SK-N-SH treated with all-trans-retinoic acid at 6 μM for 48 hours (cell line): Measurements from ENCODE around the gene C13orf46.

Experiments used
- ATAC-seq: fragments of 200-7000 bp; cut with Tn5 transposase; 3 replicates; pipeline ENCODE4 v1.9.1; 2020; ENCODE audit warnings: mild to moderate bottlenecking, moderate library complexity
- ARNTL ChIP-seq: fragments of 450-650 bp; formaldehyde crosslinking; IDR thresholded peaks from 2 replicates; pipeline ENCODE4 v1.5.0; 2020; ENCODE audit warnings: low read depth, mild to moderate bottlenecking, moderate library complexity, borderline replicate concordance
- BACH2 ChIP-seq: fragments of 250-450 bp; sonication (Bioruptor Pico); IDR thresholded peaks from 2 replicates; pipeline ENCODE4 v1.9.0; 2021; ENCODE audit warnings: mild to moderate bottlenecking, borderline replicate concordance
- ESRRG ChIP-seq: fragments of 250-450 bp; sonication (Bioruptor Pico); IDR thresholded peaks from 2 replicates; pipeline ENCODE4 v1.6.1; 2021; ENCODE audit warnings: mild to moderate bottlenecking
- GLIS3 ChIP-seq: fragments of 250-450 bp; sonication (Bioruptor Pico); IDR thresholded peaks from 2 replicates; pipeline ENCODE4 v1.5.0; 2020; ENCODE audit warnings: mild to moderate bottlenecking, moderate library complexity
- ISL1 ChIP-seq: fragments of 250-450 bp; sonication (Bioruptor Pico); IDR thresholded peaks from 2 replicates; pipeline ENCODE4 v2.1.2; 2022; ENCODE audit warnings: mild to moderate bottlenecking, moderate library complexity
- OSR1 ChIP-seq: fragments of 250-450 bp; sonication (Bioruptor Pico); IDR thresholded peaks from 2 replicates; pipeline ENCODE4 v1.8.0; 2022; ENCODE audit warnings: moderate library complexity, mild to moderate bottlenecking, inconsistent platforms
- PATZ1 ChIP-seq: fragments of 250-450 bp; sonication (Bioruptor Pico); IDR thresholded peaks from 2 replicates; pipeline ENCODE4 v1.8.0; 2020; ENCODE audit warnings: mild to moderate bottlenecking, moderate library complexity, borderline replicate concordance
- PPARA ChIP-seq: fragments of 250-450 bp; sonication (Bioruptor Pico); IDR thresholded peaks from 2 replicates; pipeline ENCODE4 v1.5.0; 2020; ENCODE audit warnings: mild to moderate bottlenecking, borderline replicate concordance
- RARB ChIP-seq: fragments of 250-450 bp; sonication (Bioruptor Pico); IDR thresholded peaks from 2 replicates; pipeline ENCODE4 v1.8.0; 2021; ENCODE audit warnings: mild to moderate bottlenecking, moderate library complexity
- SNAI2 ChIP-seq: fragments of 250-450 bp; sonication (Bioruptor Pico); IDR thresholded peaks from 2 replicates; pipeline ENCODE4 v1.5.0; 2020; ENCODE audit warnings: mild to moderate bottlenecking, moderate library complexity
- TCF4 ChIP-seq: fragments of 250-450 bp; sonication (Bioruptor Pico); IDR thresholded peaks from 2 replicates; pipeline ENCODE4 v1.8.0; 2021; ENCODE audit warnings: mild to moderate bottlenecking, moderate library complexity, borderline replicate concordance
- TOX ChIP-seq: fragments of 250-450 bp; sonication (Bioruptor Pico); IDR thresholded peaks from 2 replicates; pipeline ENCODE4 v1.8.0; 2021; ENCODE audit warnings: mild to moderate bottlenecking, moderate library complexity, borderline replicate concordance
- ZC3H10 ChIP-seq: fragments of 250-450 bp; sonication (Bioruptor Pico); IDR thresholded peaks from 2 replicates; pipeline ENCODE4 v1.5.1; 2021; ENCODE audit warnings: mild to moderate bottlenecking, moderate library complexity
- ZFP3 ChIP-seq: fragments of 250-450 bp; sonication (Bioruptor Pico); IDR thresholded peaks from 2 replicates; pipeline ENCODE4 v1.5.0; 2020; ENCODE audit warnings: mild to moderate bottlenecking, moderate library complexity
- ZFP30 ChIP-seq: fragments of 450-650 bp; formaldehyde crosslinking; IDR thresholded peaks from 2 replicates; pipeline ENCODE4 v1.5.0; 2022; ENCODE audit warnings: mild to moderate bottlenecking, moderate library complexity
- ZNF70 ChIP-seq: fragments of 450-650 bp; formaldehyde crosslinking; IDR thresholded peaks from 2 replicates; pipeline ENCODE4 v1.5.0; 2020; ENCODE audit warnings: mild to moderate bottlenecking, moderate library complexity
- ZNF8 ChIP-seq: fragments of 450-650 bp; formaldehyde crosslinking; IDR thresholded peaks from 2 replicates; pipeline ENCODE4 v1.5.0; 2020; ENCODE audit warnings: mild to moderate bottlenecking, moderate library complexity
- TF ChIP-seq, protein P1 (sequence below): fragments of 250-450 bp; sonication (Bioruptor Pico); IDR thresholded peaks from 2 replicates; pipeline ENCODE4 v1.8.0; 2021; ENCODE audit warnings: low read depth, mild to moderate bottlenecking, moderate library complexity, borderline replicate concordance
- TF ChIP-seq, protein P2 (sequence below): fragments of 250-450 bp; sonication (Bioruptor Pico); IDR thresholded peaks from 2 replicates; pipeline ENCODE4 v1.5.1; 2020; ENCODE audit warnings: low read depth, mild to moderate bottlenecking, moderate library complexity
- TF ChIP-seq, protein P3 (sequence below): fragments of 250-450 bp; sonication (Bioruptor Pico); IDR thresholded peaks from 2 replicates; pipeline ENCODE4 v1.5.0; 2020; ENCODE audit warnings: mild to moderate bottlenecking, moderate library complexity
- TF ChIP-seq, protein P4 (sequence below): fragments of 250-450 bp; sonication (Bioruptor Pico); IDR thresholded peaks from 2 replicates; pipeline ENCODE4 v1.5.1; 2021; ENCODE audit warnings: mild to moderate bottlenecking, moderate library complexity

Gene C13orf46

DNA sequence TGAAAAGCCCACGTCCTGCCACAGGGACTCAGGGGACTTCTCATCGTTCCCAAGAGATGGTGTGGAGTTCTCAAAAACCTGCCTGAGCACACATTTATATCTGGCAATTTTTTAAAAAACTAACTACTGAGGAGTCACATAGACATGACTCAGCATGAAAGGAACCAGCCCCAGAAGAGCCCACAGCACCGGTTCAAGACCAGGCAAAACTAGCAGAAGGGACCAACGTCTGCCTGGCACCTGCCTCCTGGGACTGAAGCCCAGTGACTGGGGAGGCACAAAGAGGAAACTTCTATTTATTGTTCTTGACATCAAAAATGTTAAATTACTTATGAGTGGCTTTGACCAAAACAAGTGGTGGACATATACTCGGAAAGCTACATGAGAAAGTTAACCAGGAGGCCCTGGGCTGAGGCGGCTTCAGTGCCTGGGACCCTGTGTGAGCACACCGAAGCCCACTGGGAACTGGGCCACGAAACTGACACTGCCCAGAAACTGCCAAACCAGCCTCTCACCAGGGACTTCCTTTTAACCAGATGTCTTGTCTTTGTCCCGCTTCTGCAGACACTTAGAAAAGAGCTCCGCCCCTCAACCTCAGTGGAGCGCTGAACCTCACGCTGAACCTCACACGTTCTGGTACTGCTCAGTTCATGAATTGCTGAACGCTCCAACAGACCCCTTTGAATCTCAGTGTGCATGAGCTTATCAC, 25.7 kb downstream of the C13orf46 start:
- TF ChIP-seq ZC3H10 (no peak), TOX (CRISPR knock-in tag) (no peak), ESRRG (no peak), BACH2 (no peak), TCF4 (no peak), ZFP3 (CRISPR knock-in tag) (no peak)
- TF ChIP-seq, protein P1, sequence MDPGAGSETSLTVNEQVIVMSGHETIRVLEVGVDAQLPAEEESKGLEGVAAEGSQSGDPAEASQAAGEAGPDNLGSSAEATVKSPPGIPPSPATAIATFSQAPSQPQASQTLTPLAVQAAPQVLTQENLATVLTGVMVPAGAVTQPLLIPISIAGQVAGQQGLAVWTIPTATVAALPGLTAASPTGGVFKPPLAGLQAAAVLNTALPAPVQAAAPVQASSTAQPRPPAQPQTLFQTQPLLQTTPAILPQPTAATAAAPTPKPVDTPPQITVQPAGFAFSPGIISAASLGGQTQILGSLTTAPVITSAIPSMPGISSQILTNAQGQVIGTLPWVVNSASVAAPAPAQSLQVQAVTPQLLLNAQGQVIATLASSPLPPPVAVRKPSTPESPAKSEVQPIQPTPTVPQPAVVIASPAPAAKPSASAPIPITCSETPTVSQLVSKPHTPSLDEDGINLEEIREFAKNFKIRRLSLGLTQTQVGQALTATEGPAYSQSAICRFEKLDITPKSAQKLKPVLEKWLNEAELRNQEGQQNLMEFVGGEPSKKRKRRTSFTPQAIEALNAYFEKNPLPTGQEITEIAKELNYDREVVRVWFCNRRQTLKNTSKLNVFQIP: no peak
- TF ChIP-seq, protein P2, sequence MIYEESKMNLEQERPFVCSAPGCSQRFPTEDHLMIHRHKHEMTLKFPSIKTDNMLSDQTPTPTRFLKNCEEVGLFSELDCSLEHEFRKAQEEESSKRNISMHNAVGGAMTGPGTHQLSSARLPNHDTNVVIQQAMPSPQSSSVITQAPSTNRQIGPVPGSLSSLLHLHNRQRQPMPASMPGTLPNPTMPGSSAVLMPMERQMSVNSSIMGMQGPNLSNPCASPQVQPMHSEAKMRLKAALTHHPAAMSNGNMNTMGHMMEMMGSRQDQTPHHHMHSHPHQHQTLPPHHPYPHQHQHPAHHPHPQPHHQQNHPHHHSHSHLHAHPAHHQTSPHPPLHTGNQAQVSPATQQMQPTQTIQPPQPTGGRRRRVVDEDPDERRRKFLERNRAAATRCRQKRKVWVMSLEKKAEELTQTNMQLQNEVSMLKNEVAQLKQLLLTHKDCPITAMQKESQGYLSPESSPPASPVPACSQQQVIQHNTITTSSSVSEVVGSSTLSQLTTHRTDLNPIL: no peak
- no peak for ATAC-seq

- no peak for ATAC-seq
- TF ChIP-seq ARNTL: no peak
- no peak for TF ChIP-seq SNAI2
- TF ChIP-seq PATZ1: no peak
- TF ChIP-seq ZNF70 (CRISPR knock-in tag): no peak
- TF ChIP-seq, protein P3, sequence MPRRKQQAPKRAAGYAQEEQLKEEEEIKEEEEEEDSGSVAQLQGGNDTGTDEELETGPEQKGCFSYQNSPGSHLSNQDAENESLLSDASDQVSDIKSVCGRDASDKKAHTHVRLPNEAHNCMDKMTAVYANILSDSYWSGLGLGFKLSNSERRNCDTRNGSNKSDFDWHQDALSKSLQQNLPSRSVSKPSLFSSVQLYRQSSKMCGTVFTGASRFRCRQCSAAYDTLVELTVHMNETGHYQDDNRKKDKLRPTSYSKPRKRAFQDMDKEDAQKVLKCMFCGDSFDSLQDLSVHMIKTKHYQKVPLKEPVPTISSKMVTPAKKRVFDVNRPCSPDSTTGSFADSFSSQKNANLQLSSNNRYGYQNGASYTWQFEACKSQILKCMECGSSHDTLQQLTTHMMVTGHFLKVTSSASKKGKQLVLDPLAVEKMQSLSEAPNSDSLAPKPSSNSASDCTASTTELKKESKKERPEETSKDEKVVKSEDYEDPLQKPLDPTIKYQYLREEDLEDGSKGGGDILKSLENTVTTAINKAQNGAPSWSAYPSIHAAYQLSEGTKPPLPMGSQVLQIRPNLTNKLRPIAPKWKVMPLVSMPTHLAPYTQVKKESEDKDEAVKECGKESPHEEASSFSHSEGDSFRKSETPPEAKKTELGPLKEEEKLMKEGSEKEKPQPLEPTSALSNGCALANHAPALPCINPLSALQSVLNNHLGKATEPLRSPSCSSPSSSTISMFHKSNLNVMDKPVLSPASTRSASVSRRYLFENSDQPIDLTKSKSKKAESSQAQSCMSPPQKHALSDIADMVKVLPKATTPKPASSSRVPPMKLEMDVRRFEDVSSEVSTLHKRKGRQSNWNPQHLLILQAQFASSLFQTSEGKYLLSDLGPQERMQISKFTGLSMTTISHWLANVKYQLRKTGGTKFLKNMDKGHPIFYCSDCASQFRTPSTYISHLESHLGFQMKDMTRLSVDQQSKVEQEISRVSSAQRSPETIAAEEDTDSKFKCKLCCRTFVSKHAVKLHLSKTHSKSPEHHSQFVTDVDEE (CRISPR knock-in tag): no peak
- TF ChIP-seq ZFP3 (CRISPR knock-in tag): no peak
- TF ChIP-seq ESRRG: no peak
- no peak for TF ChIP-seq ISL1
- no peak for TF ChIP-seq TOX (CRISPR knock-in tag)
- TF ChIP-seq, protein P4, sequence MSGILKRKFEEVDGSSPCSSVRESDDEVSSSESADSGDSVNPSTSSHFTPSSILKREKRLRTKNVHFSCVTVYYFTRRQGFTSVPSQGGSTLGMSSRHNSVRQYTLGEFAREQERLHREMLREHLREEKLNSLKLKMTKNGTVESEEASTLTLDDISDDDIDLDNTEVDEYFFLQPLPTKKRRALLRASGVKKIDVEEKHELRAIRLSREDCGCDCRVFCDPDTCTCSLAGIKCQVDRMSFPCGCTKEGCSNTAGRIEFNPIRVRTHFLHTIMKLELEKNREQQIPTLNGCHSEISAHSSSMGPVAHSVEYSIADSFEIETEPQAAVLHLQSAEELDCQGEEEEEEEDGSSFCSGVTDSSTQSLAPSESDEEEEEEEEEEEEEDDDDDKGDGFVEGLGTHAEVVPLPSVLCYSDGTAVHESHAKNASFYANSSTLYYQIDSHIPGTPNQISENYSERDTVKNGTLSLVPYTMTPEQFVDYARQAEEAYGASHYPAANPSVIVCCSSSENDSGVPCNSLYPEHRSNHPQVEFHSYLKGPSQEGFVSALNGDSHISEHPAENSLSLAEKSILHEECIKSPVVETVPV (CRISPR knock-in tag): no peak
- no peak for TF ChIP-seq ZC3H10
- TF ChIP-seq GLIS3 (CRISPR knock-in tag): no peak
- no peak for TF ChIP-seq PPARA (CRISPR knock-in tag)
- TF ChIP-seq RARB (CRISPR knock-in tag): no peak
- no peak for TF ChIP-seq TCF4
- no peak for TF ChIP-seq ZFP30 (CRISPR knock-in tag)
- no peak for TF ChIP-seq BACH2
- TF ChIP-seq OSR1: no peak
- TF ChIP-seq ZNF8 (CRISPR knock-in tag): no peak
These were observed 26.4 kb downstream of the C13orf46 start for GRCh38 chr13:113947311-113948033.
